ENCODE measurements around the gene SNRPA.

The SNRPA gene

DNA sequence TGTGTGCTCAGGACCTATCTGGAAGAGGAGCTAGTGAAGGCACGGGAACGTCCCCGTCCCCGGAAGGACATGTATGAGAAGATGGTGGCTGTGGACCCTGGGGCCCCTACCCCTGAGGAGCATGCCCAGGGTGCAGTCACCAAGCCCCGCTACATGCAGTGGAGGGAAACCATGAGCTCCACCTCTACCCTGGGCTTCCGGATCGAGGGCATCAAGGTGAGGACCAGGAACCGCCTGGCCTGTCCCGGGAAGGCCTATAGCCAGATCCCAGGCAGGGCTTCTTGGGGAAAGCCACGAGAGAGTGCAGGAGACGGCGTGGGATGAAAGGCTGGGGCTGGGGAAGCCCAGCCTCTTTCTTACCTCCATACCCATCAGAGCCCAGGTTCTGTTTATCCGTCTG is 17.9 kb upstream of the SNRPA start:
- DNase-seq (ENCODE audit: low spot score) = no peak
- TF ChIP-seq, protein P1, sequence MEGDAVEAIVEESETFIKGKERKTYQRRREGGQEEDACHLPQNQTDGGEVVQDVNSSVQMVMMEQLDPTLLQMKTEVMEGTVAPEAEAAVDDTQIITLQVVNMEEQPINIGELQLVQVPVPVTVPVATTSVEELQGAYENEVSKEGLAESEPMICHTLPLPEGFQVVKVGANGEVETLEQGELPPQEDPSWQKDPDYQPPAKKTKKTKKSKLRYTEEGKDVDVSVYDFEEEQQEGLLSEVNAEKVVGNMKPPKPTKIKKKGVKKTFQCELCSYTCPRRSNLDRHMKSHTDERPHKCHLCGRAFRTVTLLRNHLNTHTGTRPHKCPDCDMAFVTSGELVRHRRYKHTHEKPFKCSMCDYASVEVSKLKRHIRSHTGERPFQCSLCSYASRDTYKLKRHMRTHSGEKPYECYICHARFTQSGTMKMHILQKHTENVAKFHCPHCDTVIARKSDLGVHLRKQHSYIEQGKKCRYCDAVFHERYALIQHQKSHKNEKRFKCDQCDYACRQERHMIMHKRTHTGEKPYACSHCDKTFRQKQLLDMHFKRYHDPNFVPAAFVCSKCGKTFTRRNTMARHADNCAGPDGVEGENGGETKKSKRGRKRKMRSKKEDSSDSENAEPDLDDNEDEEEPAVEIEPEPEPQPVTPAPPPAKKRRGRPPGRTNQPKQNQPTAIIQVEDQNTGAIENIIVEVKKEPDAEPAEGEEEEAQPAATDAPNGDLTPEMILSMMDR (IDR thresholded peaks at IDR 0.05; ENCODE audit: borderline replicate concordance, control extremely low read depth, extremely low read depth, insufficient read depth, missing control alignments) = no peak
- in situ Hi-C loops (cut with MboI; ENCODE audit: low sequenced_read_pairs, unreplicated experiment) = no loop called here

DNA sequence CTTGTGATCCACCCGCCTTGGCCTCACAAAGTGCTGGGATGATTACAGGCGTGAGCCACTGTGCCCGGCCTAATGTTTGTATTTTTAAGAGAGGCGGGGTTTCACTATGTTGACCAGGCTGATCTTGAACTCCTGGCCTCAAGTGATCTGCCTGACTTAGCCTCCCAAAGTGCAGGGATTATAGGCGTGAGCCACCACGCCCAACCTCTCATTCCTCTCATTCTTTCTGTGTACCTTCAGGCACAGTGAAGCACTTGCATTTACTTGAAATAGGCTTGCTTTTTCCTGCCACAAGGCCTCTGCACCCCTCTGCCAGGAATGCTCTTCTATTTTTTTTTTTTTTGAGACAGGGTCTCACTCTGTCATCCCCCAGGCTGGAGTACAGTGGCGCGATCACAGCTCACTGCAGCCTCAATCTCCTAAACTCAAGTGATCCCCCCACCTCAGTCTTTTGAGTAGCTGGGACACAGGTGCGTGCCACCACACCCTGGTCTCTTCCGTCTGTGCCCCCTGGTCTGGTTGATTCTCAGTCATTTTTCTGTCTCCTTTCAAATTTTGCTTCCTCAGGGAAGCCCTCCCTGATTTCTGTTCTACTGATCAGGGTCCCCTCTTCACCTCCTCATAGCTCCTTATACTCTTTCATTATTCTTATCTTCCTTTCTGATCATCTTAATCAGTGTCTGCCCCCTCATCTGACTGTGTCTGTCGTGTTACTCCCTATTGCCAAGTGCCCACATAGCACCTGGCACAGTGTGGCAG is 15.8 kb upstream of the SNRPA start:
- TF ChIP-seq, protein P1 (IDR thresholded peaks at IDR 0.05; ENCODE audit: borderline replicate concordance, control extremely low read depth, extremely low read depth, insufficient read depth, missing control alignments) = no peak
- in situ Hi-C loops (cut with MboI; ENCODE audit: low sequenced_read_pairs, unreplicated experiment) = no loop called here
- no peak for DNase-seq (ENCODE audit: low spot score)

DNA sequence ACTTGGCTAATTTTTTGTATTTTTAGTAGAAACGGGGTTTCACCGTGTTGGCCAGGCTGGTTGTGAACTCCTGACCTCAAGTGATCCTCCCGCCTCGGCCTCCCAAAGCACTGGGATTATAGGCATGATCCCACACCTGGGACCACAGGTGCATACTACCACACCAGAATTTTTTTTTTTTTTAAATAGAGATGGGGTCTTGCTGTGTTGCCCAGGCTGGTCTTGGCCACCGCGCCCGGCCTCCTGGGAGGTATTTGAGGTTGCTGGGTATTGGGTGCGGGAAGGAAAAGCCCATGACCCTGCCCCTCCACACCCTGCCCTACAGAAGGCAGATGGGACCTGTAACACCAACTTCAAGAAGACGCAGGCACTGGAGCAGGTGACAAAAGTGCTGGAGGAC is 14.3 kb upstream of the SNRPA start:
- DNase-seq (ENCODE audit: low spot score) = no peak
- in situ Hi-C loops (cut with MboI; ENCODE audit: low sequenced_read_pairs, unreplicated experiment) = no loop called here
- TF ChIP-seq, protein P1 (IDR thresholded peaks at IDR 0.05; ENCODE audit: borderline replicate concordance, control extremely low read depth, extremely low read depth, insufficient read depth, missing control alignments) = no peak

DNA sequence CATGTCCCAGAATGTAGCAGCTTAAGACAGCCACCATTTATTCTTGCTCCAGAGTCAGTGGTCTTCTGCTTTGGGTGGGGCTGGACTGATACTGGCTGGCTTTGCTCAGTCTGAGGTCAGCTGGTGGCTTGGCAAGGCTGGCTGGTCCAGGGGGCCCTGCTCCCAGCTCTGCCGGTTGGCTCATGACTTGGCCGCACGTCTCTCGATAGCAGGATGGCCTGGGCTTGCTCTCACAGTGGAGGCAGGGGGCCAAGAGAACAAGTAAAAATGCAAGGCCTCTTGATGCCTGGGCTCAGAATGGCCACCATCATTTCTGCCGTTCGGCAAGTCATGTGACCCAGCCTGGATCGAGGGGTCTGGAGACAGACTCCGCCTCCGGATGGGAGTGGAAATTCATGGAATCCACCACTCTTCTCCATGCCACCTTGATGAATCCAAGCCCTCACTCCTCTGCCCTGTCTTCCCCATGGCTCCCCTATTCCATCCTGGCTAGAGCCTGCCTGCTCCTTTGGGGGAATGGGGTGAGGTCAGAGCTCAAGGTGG is 13.8 kb upstream of the SNRPA start:
- TF ChIP-seq, protein P1 (IDR thresholded peaks at IDR 0.05; ENCODE audit: borderline replicate concordance, control extremely low read depth, extremely low read depth, insufficient read depth, missing control alignments) = no peak
- in situ Hi-C loops (cut with MboI; ENCODE audit: low sequenced_read_pairs, unreplicated experiment) = no loop called here

DNA sequence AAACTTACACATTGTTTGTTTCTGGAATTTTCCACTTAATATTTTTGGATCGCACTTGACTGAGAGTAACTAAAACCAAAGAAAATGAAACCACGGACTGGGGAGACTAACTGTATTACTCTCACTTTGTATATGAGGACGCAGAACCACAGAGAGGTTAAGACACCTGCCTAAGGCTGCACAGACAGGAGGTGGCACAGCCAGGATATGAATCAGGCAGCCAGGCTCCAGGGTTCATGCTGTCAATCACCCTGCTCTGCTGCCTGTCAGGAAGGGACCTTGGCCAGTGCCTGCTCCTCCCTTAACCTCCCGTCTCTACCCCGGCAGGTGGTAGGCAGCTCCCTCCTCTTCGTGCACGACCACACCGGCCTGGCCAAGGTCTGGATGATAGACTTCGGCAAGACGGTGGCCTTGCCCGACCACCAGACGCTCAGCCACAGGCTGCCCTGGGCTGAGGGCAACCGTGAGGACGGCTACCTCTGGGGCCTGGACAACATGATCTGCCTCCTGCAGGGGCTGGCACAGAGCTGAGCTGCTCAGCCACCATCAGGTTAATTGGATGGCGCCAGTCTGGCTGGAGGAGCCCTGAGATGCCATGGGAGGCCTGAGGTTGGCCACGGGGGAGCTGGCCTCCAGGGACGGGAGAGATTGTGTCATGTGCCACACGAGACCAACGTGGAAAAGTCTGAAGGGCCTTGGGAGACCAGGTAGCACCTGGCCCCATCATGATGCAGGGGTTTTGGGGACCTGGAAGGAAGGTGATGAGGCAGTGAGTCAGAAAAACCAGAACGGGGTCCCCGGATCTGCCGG is 11.8 kb upstream of the SNRPA start:
- TF ChIP-seq, protein P1 (IDR thresholded peaks at IDR 0.05; ENCODE audit: borderline replicate concordance, control extremely low read depth, extremely low read depth, insufficient read depth, missing control alignments) = no peak
- in situ Hi-C loops (cut with MboI; ENCODE audit: low sequenced_read_pairs, unreplicated experiment) = no loop called here
- DNase-seq (ENCODE audit: low spot score) = no peak

More for the DNA sequence above, 13.8 kb upstream of the SNRPA start:
- DNase-seq (ENCODE audit: low spot score) = no peak

DNA sequence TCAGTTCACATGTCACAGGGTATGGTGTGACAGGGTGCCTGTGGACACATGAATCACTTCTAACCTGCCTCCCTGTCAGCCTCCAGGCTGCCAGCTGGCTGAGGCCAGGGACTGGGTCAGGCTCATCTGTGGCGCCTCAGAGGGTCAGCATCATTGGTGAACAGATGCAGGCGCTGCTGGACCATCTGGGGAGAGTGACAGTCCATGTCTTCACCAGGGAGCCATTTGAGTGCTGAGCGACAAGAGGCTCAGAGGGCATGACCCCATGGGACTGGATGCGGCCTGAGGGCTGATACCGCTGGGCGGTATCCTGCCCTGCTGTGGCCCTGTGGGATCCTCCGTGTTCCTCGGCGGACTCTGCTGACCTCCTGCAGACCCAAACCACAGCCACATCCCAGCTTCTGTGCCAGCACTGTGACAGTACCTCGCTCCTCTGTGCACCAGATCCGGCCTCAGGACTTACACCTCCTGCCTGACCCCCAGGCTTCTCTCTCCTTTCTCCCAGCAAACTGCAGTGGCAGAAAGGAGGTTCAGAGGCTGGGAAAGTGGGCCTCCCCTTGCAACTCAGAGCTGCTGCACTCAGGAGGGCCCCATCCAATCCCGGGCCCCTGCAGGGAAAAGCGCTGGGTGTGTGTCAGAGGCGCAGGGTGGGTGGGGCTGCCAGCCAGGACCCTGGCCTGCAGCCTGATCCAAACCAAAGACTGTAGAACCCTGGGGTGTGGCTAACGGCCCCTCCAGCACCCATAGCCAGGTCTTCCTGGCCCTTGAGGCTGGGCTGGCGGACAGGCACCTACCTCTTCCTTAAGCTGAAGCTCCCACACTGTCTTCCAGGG is 10.9 kb upstream of the SNRPA start:
- no peak for DNase-seq (ENCODE audit: low spot score)
- TF ChIP-seq, protein P1 (IDR thresholded peaks at IDR 0.05; ENCODE audit: borderline replicate concordance, control extremely low read depth, extremely low read depth, insufficient read depth, missing control alignments) = no peak
- in situ Hi-C loops (cut with MboI; ENCODE audit: low sequenced_read_pairs, unreplicated experiment) = no loop called here

Measured in GM13976 (cell line).